Hematopoietic multipotent progenitor cell treated with erythropoietin and hydrocortisone succinate and interleukin-3 and kit ligand, for 6 days (in vitro differentiated cells): ENCODE data around the gene C20orf144.

ENCODE experiments used
- DNase-seq: peaks from one replicate; pipeline ENCODE4 v3.0.0-alpha.2; 2015

C20orf144 gene

GRCh38 chr20:33677991-33678702 lies 16.0 kb downstream of the C20orf144 start:
- DNase-seq: no peak

DNA sequence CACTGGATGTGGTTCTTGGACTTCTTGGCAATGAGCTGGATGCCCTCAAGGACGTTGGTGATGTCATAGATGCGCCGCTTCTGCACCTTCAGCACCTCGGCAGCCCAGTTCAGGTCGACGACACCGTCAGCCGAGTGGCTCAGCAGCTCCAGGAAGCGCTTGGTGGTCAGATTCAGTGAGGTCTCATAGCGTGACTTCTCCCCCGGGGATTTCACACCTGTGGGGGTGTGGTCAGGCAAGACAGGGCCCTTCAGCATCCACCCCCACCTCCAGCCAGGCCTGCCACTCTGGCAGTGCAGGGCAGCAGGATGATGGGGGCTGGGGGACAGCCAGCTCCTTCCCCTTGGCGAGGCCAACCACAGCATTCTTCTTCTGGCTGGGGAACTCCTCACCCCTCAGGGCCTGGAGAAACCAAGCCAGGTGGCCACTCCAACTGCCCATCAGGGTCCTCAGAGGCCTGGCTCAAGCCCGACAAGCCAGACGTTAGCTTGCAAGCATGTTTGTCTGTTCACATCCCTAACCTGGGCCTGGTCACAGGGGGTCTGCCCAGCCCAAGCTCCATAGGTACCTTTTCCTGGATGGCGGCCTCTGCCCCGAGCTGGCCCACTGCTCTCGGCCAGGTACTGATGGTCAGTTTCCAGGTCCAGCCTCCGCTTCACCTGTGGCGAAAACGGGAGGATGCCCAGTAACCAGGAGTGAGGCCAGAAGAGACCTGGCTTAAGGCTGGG lies 17.8 kb downstream of the C20orf144 start:
- no peak for DNase-seq

DNA sequence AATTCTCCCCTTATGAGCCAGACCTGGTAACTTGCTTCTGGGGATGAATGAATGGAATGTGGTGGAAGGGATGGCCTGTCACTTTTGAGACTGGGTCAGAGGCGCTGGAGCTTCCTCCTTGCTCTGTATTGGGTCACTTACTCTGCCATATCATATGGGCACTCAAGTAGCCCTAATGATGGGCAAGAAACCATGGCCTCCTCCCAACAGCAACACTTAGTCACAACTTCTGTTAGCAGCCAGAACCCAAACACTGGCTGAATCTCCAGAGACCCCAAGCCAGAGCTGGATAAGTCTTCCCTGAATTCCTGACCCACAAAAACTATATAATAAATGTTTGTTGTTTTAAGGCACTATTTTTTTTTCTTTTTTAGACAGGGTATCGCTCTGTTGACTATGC lies 18.6 kb downstream of the C20orf144 start:
- no peak for DNase-seq

- DNase-seq: no peak
Measured at GRCh38 chr20:33681288-33681687, 19.2 kb downstream of the C20orf144 start.

DNA sequence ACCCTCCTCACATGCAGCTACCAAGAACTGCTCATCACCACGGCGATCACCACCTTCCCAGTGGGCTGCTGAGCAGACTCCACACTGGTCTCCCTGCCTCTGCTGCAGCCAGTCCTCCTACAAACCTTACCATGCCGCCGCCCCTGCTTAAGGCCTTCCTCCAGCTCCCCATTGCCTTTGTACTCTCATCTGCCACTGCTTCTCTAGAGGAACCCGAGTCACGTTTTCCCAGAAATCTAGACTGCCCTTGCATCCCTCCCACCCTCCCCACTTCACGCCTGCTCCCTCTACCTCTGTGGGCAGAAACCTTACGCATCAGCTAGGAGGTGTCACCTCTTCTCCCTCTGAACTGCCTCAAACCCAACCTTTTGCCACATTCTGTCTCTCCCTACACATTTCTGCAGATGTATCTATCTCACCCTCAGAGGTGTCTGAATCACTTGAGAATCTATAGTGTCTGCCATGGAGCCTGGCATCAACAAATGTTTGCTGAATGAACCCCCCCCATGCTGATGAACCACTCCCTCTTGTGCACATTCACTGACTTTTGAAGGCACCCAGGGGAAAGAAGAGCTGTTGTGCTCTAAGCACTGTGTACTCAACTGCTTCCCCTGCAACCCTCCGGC lies 19.7 kb downstream of the C20orf144 start:
- DNase-seq: no peak

- no peak for DNase-seq
Measured at GRCh38 chr20:33684533-33685327, 22.6 kb downstream of the C20orf144 start.

DNA sequence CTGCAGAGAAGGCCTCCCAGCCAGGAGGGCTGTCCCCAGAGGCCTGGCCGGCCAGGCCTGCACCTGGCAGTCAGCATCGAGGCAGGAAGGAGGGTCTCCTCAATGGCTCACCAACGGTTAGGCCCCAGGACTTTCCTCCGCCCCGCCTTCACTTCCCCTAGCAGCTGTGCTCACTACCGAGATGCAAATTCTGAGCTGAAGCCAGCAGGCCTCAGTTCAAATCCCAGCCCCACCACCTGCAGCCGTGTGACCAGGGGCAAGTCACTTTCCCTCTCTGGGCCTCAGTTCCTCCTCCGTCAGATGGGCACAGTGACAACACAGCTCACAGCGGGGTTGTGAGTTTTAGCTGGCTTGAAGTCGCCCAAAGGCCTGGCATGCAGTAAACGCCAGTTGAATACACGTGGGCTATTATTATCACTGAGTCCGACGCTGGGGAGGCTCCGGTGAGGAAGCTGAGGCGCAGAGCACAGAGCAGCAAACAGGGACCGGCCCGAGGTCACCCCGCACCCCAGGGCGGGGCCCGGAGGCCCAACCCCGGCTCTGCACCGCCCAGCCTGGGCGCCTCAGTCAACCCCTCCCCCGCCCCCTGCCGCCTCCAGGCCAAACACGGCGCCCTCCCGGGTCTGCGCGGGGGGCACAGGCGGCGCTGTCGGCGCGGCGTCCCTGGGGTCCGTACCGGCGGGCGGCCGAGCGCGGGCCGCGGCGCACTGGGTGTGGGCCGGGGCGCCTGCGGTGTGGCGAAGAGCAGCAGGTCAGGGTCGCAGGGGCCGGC lies 23.4 kb downstream of the C20orf144 start:
- peak; percentile 89 for DNase-seq

DNA sequence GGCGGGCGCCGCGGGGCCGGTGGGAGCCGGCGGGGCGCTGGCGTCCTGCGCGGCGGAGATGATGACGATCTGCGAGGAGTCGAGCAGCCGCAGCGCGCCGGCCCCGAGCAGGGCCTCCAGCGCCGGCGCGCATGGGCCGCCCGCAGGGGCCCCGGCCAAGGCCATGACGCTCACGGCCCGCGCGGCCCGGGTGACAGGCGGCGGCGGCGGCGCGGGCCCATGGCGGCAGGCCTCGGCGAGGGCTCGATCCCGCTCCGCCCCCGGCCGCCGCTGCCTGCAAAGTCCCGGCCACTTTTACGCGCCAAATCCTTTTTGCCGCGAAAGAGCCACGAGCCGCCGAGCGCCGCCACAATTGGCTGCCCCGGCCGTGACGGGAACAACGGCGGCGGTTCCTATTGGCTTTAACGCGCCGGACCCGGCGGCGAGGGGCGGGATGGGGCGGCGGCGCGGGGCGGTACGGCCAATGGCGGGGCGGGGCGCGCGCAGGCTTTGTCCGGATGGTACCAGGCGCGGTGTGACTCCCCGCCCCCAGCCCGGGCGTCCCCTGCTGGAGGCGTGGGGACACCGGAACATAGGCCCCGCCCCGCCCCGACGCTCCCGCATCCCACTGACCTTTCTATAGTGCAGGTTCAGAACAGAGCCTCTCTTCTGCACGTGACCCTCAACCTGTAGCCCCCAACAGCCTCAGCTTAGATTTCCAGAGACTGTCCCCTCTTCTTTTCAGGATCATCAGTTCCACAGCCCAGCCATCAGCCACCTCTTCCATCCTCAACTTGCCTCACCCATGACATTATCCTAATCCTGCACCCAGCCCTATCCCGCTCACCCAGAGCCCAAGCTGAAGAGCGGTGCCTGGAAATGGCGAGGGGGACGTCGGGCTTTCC lies 24.2 kb downstream of the C20orf144 start, which contains the start of gene E2F1:
Gene E2F1 (minus strand): TSS at position 286 of the 884 bp plus-strand sequence. CDS start 121 bp downstream, at position 165.
- DNase-seq: peak; percentile 97

GRCh38 chr20:33686984-33687366 lies 24.8 kb downstream of the C20orf144 start:
- DNase-seq: no peak

- DNase-seq: peak; percentile 48
Measured at GRCh38 chr20:33687370-33687915, 25.3 kb downstream of the C20orf144 start.

DNA sequence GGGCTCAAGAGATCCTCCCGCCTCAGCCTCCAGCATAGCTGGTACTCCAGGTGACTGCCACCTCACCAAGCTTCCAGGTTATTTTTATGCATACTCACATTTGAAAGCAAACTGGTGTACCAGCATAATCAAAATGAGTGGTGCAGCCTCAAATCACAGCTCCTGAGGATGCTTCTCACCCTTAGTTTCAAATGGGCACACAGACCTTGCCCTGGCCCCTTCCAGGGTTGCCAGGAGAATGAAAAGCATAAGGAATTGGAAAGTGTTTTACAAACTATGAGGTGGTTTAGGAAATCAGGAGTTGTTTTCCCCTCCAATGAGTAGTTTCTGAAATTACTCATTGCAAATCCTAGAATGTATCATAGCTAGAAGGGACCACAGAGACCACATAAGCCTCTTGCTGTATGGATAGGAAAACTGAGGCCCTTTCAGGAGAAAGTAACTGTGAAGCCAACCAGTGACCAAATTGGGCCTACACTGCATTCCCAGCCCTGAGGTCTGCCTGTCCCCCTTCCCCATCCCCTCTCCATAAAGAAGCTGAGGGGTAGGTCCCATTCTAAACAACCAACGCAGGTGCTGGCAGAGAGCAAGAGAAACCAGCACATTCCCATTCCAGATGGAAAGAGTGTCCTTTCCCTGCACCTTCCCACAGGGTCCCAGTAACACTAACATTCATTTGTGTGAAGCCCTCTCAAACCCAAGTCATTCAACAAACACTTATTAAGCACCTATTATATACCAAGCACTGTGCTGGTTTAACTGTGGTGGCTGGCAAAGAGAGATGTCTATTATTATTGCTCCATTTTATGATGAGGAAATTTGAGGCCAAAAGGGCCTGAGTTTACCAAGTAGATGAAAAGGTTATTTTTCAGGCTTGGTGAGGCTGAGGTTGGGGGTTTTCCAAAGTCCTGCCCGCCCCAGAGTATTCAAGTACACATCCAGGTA lies 26.1 kb downstream of the C20orf144 start:
- no peak for DNase-seq

DNA sequence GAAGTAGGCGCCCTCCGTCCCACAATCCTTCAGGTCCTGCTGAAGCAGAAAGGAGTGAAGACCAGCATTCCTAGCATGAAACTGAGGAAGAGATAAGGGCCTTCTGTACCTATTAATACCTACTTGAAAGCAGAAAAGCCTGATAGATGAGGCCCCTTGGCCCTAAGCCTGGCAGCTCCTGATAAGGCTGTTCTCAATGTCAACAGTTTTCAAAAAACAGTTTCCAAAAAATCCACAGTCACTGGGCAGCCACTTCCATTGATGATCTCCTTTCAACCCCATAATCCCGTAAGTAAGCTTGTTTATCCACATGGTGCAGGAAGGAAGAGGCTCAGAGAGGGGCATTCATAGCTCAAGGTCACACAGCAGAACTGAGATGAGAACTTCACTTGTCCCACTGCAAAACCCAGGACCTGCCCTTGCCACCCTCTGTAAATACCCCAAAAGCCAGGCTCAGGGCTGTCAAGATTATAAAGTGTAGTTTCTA lies 26.9 kb downstream of the C20orf144 start:
- peak; percentile 88 for DNase-seq

DNA sequence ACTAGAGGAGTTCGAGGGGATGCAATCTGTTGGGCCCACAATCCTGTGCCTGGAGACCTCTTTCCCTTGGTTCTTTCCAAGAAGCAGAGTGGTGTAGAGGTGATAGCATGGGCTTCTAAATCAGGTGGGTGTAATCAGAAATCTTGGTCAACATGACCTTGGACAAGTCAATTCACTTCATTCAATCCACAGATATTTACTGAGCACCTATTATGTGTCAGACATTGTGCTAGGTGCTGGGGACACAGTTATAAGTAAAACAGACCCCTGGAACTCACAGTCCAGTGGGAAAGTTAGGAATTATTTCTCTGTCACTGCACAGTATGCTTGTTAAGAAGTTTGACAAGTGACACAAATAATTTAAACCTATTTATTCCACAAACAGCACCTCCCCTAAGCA lies 27.4 kb downstream of the C20orf144 start:
- DNase-seq: no peak

DNA sequence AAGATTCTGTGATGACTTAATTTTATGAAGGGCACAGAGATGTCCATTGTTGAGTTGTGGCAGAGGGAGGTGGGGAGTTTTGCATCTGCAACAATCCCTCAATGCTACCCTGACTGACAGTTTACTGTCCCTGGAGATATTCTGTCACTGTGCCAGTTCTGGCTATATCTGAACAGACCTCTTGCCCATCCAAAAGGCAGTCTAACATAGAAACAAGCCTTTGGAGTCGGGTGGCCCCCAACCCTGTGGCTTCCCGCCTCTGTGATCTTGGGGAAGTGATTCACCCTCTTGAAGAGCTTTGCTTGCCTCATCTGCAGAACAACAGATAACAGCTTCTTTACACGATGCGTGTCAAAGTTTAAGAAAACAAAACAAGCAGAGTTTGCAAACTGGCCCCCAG lies 27.8 kb downstream of the C20orf144 start:
- DNase-seq: peak; percentile 99

DNA sequence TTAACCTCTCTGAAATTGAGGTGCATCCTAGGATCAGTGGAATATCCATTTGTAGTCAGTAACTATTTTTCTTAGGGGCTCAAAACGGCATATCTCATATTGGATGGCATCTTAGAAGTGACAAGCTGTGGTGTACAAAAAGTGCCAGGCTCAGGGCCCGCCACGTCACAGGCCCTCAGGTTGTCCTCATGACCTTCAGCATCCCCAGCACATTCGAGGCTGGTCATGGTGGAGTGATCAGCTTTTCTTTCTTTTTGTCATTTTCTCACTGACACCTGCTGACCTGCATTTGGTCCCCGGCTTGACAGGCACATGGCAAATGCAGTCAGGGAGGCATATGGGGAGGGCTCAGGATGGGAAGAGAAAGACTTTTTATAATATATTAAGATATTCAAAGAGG lies 31.2 kb downstream of the C20orf144 start:
- DNase-seq: no peak

GRCh38 chr20:33693741-33694638 lies 31.9 kb downstream of the C20orf144 start:
- no peak for DNase-seq

- DNase-seq: no peak
Measured at GRCh38 chr20:33694639-33695012, 32.5 kb downstream of the C20orf144 start.

DNA sequence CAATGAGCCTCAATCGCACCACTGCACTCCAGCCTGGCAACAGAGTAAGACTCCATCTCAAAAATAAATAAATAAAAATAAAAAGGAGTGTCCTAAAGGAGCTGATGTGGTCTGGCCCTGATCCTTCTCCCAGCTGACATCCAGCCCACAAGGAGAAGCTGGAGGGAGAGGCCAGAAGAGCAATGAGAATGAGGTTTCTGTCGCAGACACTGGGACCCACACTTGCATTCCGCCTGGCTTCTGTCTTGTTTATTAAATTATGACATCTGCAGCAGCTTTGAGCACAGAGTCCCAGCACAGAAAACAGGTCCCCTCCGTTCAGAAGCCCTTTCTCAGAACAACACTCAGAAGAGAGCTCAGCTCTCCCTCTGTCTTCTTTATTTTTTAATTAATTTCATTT lies 34.3 kb downstream of the C20orf144 start:
- DNase-seq: no peak

GRCh38 chr20:33697129-33697528 lies 35.0 kb downstream of the C20orf144 start:
- DNase-seq: no peak
